ENCODE data around the gene TENT4A.

The TENT4A gene

DNA sequence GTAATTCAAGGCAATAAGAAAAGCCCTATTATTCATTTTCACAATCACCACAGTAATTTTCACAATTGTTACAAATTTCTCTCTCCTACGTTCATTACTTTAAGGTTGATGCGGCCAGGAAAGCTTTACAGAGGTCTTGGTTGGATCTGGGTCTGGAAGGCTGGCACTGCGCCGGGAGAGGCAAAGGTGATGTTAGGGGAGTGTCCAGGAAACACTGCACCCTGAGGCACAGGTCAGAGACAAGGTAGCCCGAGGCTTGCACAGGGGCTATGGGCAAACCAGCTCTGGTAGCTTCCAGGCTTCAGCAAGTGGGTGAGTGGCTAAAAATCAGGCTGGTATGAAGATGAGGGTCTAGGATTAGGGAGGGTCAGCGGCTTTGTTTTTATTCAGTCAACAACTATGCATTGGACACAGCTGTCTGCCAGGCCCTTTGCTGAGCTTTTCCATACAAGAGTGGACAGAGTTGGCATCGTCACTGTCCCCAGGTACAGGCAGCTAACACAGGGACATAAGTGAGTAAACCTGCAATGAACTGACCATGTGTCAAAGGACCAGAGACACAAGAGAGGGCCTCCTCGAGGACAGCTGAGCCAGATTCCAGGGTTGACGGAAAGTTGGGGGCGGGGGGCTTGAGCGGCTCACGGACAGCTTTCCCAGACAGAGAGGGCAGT, 12.4 kb upstream of the TENT4A start:
- DNase-seq: no peak

DNA sequence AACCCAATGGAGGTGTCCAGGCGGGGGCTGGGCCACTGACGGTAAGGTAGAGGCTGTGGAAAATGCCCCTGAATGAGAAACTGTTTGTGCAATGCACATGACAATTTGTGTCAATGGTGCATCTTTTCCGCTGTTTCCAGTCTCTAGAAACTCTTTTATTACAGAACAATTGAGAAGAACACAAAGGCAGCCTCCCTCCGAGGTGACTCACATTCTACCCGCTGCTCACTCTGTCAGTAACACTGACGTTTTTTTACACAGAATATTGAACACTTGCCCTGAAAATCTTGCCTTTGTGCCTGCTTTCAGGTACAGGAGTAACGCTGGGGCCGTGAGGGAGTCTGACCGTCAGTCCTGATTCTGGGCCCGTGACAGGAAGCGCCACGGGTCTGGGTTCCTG, 11.7 kb upstream of the TENT4A start:
- DNase-seq: no peak

DNA sequence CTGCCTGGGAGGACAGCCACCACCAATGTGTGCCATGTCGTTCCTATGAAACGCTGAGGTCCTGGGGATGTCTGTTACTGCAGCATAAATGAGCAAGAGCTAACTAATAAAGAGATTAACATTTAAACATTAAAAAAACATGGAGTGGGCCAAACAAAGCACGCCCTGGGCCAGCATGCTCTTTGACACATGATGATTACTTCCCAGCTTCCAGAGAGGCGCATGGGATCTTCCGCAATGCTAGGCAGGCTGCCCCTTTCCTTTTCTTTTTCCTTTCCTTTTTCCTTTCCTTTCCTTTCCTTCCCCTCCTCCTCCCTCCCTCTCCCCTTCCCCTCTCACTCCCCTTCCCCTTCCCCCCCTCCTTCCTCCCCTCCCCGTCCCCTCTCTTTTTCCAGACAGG, 10.6 kb upstream of the TENT4A start:
- no peak for DNase-seq

DNA sequence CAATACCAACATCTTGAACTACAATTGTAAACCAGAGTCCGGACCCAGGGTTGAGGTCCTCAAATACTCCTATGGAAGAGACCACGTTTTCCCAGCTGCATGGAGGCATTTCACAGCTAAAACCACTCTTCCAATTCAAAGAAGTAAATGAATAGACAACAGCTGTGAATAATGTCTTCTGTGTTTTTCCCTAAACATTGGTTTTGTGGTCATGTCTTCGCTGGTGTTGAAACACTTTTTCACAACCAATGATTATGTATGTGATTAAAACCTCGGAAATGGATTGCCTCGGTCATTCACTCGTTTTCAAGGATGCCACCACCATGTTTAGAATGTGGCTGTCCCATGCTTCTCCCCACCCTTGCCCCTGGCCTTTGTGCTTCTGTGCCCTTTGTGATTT, 9.4 kb upstream of the TENT4A start:
- peak; percentile 51 for DNase-seq

DNA sequence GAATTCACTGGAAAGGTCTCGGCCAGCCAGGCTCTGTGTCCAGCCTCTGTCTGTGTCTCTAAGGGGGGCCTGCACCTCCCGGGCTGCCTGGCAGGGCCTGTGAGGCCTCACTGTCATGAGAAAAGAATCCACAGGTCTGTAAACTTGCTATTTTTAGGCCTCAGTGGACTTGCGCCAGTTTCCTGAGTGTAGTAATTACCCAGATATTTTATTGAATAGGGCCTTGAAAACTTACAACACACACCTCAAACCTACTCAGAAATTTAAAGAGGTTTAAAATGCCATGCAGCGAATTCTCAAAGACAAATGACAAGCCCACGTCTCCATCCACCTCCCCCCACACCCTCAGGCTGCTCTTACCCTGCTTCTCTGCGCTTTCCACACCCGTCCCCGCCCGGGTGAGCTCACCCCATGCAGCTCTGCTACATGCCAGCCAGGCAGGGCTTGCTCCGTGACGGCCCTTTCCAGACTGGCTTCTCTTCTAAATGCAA, 8.8 kb upstream of the TENT4A start:
- DNase-seq: peak; percentile 35

DNA sequence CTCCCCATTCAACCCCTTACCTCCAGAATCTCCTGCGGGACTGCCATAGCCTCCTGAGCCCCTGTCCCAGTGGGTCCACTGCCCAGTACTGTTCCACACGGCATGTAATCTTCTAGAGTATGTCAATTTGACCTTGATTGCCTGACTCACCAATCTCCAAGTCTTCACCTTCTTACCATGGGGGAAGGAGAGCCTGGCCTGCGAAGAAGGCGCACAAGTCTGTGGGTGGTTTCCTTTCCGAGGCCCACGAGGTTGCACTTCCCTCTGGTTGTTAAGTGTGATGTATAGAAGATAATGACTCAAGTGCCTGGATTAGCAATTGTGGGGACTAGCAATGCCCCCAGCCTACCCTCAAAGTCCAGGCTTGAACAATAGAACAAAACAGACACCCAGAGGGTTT, 8.1 kb upstream of the TENT4A start:
- peak; percentile 88 for DNase-seq

DNA sequence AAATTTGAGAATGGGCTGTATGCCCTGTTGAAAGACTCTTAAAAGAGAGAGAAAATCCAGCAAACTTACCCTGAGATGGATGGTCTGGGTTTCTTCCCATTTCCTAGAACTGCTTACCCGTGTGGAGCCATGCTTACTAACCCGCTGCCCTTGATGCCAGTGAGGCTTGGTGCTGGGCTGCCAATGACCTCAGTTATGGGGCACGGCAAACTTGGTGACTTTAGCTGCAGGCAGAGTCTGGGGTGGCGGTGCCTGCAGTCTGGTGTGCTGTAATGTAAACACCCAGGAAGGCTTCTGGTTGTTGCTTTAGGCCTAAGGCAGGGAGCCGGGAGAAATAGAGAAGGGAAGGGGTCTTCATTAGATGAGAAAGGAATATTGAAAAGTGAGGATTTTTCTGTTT, 7.3 kb upstream of the TENT4A start:
- DNase-seq: no peak

DNA sequence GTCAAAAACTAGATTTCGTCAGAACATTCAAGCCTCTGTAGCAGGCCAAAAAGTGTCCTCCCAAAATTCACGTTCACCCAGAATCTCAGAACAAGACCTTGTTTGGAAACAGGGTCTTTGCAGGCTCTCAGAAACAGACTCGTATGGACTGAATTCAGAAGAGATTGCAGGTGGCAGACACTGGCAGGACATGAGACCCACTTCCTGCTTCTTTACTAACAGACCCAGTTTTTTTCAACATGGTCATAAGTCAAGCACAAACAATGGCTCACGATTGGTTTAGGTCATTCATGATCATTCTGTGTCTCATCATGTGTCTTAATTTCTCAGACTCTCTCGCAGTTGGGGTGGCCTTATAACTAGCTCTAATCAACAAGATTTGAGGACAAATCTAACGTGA, 5.4 kb upstream of the TENT4A start:
- DNase-seq: no peak

DNA sequence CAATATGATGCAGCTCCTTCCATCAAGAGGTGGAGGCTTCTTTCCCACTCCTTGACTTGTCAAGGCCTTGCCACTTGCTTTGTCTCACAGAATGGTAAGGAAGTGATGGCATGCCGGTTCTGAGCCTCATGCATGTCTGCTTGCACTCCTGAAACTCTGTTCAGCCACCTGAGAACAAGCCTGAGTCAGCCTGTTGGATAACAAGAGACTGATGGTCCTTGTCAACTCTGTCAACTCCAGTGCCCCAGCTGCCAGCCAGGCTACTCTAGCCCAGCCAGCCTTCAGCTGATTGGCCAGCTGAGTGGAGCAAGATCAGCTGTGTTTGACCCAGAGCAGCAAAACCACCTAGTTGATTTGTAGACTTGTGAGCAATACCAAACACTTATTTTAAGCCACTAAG, 4.4 kb upstream of the TENT4A start:
- DNase-seq: no peak

DNA sequence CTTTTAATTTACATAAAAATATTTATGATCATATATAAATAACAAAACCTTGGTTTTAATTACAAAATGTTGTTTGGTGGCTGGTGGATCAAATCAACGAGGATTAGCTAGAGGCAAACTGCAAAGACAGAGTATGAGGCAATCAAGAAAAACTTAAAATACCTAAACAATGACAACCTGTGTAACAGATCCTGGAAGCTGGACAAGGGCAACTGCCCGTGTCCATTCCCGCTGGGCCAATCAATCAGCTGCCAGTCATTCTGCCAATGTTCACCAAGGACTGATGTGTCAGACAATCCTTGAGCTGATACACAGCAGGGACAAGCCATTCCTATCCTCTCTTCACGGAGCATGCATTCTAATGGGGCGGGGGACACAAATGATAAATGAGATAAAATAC, 3.2 kb upstream of the TENT4A start:
- no peak for DNase-seq

DNA sequence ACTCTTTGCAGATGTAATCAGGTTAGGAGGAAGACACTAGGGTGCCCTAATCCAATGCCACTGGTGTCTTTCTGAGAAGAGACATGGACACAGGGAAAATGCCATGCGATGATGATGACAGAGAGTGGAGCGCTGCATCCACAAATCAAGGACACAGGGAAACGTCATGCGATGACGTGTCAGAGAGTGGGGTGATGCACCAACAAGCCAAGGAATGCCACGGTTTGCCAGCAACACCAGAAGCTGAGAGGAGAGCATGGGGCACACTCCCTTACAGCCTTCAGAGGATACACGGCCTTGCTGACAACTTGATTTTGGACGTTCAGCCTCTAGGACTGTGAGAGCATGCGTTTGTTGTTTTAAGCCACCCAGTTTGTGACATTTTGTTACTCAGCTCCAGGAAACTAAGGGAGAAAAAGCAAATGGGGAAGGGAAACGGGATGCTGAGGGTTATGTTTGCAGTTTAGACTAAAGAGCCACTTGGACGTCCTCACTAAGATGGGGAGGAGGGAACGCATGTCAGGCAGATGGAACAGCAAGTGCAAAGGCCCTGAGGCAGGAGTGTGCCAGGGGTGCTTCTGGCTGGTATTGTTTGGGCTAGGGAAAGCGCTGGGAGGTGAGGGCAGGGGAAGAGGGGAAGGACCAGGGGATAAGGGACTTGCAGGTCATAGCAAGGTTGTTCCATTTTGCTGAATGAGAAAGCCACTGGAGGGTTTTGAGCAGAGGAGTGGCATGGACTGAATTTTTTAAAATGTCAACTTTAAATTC, 2.5 kb upstream of the TENT4A start:
- DNase-seq: no peak

DNA sequence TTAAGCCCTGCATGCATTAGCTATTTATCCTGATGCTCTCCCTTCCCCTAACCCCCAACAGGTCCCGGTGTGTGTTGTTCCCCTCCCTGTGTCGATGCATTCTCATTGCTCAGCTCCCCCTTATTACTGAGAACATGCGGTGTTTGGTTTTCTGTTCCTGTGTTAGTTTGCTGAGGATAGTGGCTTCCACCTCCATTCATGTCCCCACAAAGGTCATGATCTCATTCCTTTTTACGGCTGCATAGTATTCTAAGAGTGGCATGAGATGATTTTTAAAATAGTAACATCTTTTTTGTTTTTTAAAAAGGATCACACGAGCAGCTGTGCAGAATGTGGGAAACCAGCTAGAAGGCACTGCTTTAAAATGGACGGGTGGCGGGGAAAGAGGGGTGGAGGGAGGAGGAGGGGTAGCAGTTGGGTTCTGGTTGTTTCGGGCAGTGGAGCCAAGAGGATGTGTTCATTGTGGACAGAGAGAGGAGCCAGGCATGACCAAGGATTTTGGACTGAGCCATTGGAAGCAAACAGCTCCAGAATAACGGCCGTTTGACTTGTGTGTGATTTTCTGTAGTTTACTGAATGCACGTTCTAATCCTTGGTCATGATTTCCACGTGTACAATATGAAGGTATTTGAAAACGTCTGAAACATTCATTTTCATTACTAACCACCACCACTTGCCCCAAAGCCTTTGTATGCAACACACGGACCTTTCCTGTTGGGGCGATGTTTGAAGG, 1.7 kb upstream of the TENT4A start:
- no peak for DNase-seq

DNA sequence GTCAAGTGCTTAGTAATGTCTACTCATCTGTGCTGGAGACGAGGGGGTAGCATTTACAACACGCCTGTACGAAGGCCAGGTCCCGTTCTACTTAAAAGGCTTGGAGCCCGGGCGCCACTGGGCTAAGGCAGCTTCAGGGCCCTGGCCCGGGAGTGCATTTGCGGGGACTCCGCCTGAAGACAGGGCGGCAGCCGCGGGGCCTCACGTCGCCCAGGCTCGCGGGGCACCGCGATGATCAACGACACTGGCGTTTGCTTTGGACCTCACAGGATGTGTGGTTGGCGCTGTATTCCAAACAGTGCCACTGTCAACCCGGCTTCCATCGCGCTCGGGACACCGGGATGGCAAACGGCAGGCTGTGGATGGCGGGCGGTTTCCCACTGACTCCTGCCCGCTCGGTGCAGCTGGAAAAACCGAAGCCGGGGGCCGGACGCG, 1.1 kb upstream of the TENT4A start:
- DNase-seq: peak; percentile 57

DNA sequence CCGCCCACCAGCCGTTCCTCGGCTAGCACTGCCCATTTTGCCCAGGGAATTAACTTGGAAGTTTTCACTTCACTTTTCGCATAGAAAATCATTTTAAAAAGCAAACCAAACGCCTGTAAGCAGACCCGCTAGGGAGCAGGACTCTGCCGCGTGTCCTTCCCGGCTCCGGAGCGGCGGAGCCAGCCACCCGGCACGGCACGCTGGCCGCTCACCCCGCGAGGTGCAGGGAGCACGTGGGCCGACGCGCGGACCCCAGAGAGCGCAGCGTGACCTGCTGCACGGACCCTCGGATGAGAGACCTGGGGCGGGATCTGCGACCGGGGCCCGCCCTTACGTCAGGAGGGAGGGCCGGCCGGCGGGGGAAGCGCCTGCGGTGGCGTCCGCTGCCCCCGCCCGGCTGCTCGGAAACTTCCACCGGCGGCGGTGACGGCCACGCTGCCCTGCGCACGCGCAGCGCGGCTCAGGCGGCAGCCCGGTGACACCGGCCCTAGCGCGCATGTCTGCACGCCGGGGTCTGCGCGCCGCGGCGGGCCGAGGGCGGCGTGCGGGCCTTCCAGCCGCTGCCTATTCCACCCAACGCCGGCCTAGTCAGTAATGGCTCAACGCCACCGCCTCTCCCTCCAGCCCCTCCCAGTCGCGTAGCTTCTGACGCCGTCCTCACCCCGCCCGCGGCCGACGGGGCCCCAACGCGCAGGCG, 507 bp upstream of the TENT4A start:
- peak; percentile 97 for DNase-seq

DNA sequence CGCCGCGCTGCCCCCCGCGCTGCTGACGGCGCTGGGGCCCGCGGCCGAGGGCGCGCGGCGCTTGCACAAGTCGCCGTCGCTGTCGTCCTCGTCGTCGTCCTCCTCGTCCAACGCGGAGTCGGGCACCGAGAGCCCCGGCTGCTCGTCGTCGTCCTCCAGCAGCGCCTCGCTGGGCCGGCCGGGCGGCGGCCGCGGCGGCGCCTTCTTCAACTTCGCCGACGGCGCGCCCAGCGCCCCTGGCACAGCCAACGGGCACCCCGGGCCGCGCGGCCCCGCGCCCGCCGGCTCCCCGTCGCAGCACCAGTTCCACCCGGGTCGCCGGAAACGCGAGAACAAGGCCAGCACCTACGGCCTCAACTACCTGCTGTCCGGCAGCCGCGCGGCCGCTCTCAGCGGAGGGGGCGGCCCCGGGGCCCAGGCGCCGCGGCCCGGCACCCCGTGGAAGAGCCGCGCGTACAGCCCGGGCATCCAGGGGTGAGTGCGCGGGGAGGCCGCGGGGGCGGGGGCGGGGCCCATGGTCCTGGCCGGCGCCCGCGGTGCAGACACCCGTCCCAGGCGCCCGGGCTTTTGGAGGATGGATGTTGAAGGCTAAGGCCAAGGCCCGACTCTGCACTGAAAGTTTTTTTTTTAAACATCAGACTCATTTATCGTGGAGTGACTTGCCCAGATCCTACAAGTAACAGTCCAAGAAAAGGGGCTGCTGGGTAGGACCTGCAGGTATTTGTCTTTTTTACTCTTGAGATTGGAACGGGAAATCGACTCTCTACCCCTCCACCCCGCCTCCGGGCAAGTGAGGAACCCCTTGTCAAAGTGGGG, 1.2 kb downstream of the TENT4A start:
- DNase-seq: peak; percentile 29

DNA sequence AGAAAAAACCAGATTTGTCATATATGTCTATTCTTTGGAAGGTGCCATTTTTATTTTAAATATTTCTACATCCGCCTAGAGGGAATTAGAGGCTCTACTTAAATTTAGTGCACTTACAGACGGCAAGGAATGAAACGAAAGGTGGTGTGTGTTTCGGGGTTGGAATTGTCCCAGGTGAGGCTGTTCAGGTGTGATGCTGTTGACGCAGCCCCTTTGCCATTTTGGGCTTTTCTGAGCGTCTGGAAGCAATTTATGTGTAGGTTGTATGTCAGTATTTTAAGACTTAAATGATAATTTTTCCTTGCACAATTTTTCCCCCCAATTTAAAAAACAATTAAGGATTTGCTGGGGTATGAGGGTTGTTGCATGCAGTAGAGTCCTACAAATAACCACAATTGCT, 2.0 kb downstream of the TENT4A start:
- no peak for DNase-seq

DNA sequence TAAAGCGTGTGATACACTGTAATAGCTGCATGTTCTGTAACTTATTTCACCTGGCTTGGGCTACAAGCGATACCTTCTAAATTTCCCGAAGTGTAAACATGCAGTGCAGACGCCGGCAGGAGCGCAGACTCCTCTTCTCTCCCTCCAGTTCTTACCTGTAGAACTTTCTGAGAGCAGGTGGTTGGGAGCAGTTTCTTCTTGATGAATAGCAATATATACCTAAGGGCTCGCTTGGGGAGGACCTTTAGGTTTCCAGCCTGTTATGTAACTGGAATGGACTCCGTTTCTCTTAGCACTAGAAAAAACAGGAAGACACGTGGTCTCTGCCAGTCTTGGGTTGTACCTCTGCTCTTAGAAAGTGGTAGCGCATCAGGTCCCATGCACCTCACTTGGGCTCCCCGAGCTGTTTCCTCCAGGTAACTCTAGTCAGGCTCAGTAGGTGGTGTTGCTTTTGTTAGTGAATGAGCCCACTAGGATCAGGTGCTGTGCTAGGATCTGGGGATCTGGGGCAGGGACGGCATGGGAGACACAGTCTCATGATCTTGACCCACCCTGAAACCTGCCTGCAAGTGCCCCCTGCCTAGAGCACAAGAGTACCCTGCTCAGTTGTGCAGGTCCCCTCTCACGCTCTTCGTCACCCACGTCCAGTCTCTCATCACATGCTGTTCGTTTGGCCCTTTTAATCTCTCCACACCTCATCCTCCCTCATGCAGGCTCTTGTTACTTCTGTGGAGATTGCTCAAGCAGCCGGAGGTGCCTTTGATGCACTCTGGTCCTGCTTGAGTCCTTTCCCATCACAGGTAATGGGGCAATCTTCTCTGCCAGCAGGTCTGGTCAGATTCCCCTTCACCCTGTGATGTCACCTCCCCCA, 2.8 kb downstream of the TENT4A start:
- DNase-seq: peak; percentile 48

DNA sequence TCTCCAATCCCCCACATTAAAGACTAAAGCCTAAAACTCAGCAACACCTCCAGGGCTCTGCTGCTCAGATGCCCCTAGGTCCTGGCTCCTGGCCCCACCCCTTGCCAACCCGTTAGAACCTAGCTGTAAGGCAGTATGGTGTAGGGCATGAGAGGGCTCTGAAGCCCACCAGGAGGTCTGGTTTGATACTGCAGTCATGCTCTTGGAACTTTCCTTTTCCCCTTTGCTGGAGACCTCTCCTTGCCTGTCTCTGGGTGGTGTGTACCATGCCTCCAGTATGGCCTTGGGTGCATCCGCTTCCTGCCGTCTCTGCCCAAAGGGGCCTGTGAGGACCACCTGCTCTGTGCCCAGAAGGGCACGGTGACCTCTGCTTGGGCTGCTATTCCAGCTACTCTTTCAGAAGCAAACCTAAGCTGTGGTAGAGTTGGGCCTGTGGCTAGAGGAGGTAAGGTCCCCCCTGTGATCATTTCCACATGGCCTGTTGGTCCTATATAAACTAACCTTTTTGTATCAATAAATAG, 3.5 kb downstream of the TENT4A start:
- DNase-seq: no peak

DNA sequence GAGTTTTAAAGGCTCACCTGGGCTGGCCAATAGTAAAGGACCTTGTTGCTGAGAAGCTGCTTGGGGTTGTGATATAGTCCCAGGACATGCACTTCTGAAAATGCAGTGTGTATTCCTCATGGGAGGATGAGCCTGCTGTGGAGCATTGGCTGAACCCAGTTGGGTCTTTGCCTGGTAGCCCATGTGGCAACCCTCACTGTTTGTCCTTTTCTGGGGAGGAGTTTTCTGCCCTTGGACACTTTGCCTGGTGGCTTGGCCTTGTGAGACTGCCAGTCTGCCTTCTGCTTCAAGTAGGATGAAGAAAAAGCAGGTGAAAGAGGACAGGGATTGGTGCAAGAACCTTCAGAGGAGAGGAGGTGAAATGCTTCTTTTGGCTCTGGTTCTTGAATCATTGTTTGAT, 4.0 kb downstream of the TENT4A start:
- DNase-seq: no peak

DNA sequence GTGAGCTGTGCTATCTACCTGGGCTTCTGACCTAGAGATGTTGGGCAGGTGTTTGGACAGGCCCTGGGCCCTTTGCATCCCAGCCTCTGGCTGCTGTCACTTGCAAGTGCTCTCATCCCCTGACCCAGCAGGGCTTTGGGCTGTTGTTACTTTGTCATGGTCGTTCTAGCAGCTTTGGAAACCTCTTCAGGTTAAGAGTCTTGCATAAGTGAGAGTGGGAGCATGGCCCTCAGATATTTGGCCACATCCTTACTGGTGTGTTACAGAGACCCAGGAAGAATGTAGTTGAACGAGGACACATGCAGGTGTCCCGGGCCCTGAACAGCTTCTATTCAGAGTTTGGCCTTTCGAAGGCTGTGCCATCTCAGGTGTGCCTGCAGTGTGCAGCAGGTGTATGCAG, 4.5 kb downstream of the TENT4A start:
- no peak for DNase-seq

DNA sequence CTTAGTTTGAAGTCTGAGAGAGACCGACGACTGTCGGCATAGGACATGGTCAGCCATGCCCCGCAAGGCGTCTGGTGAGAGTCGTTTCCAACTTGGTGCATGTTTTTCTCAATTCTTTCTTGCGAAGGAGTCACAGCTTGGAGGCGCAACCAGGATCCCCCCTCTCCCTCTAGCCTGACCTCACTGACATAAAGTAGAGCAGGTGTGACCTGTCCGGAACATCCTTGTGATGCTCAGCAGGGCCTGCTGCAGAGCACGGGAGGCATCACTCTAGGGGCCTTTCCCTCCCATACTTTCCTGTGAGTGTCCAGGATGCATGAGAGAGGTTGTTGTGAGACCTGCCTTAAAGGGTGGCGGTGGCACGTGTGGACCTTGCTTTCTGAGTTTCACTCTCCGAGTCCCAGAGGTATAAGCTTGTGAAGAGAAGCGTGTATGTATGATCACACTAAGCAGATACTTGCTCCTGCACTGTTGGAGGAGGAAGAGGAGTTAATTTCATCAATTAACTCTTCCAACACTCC, 5.0 kb downstream of the TENT4A start:
- DNase-seq: no peak
